Measurements from ENCODE around the gene PRDX3.
"Not testable (repeated sequence)": the region's sequence is repeated elsewhere in the genome, so short reads cannot be mapped to it uniquely, and the experiment has no call there.

Gene PRDX3

DNA sequence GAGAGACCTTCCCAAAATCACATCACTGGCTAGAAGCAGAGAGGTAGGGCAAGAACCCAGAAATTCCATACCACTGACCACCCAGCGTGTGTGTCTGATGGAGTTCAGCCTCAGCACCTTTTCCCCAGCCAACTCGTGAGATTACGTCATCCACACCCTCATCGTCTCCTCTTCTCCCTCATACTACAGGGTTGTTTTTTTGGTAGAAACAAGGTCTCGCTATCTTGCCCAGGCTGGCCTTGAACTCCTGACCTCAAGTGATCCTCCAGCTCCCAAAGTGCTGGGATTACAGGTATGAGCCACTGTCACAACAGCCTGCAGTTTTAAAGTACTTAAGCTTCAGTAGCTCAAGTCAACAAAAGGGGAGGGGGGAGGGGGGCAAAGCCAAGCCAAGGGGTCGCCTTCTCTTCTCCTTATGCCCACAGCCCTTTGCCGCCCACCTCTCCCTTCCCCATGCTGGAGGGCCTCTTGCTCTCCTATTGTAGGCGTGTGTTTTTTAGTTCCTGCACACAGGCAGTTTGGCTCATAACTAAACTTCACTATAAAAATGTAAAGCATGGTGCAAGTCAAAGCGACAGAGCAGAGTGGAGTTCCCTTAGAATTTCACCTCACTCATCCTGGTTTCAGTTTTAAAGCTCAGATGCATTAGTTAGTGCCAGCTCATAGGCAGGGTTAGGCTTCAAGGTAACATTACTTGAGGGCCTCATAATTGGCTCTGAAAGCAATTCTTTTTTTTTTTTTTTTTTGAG is 5.2 kb upstream of the PRDX3 start:
- H3K27ac ChIP-seq, result no peak overlapping the region

DNA sequence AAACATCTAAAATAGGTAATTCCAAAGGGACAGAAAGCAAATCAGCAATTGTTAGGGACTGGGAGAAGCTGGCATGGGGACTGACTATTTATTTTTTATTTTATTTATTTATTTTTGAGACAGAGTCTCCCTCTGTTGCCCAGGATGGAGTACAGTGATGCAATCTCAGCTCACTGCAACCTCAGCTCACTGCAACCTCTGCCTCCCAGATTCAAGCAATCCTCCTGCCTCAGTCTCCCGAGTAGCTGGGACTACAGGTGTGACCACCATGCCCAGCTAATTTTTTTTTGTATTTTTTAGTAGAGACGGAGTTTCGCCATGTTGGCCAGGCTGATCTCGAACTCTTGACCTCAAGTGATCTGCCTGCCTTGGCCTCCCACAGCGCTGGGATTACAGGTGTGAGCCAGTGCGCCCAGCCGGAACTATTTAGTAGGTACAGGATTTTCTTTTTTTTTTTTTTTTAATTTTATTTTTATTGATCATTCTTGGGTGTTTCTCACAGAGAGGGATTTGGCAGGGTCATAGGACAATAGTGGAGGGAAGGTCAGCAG is 2.3 kb upstream of the PRDX3 start:
- in situ Hi-C loops (cut with HindIII; ENCODE audit: low pct_ligation_motif_present, low sequenced_read_pairs); H3K27me3 ChIP-seq (replicated peaks); DNase-seq; H3K27ac ChIP-seq; H3K4me3 ChIP-seq (ENCODE audit: low read depth, low read length); H3K36me3 ChIP-seq (replicated peaks): not testable (repeated sequence)

More for the DNA sequence above, 5.2 kb upstream of the PRDX3 start:
- Histone ChIP-seq H3K36me3 (replicated peaks) (no peaks in the 10 kb centered on the region), H3K4me3 (ENCODE audit: low read depth, low read length) (no peak overlapping the region), H3K27me3 (replicated peaks) (no peaks in the 10 kb centered on the region)
- in situ Hi-C loops (cut with HindIII; ENCODE audit: low pct_ligation_motif_present, low sequenced_read_pairs), result no loop called here
- no peak for TF ChIP-seq CTCF (IDR thresholded peaks at IDR 0.05; ENCODE audit: low read depth, low read length, missing control alignments)
- DNase-seq, result no peak

GRCh38 chr10:119177708-119178371 is 772 bp downstream of the PRDX3 start:
- peaks cover 8% of the 10 kb centered on the region for H3K36me3 ChIP-seq (replicated peaks)
- H3K27ac ChIP-seq, result peak overlapping the region; percentile 88
- peak; percentile 16 for DNase-seq
- no peak for TF ChIP-seq CTCF (IDR thresholded peaks at IDR 0.05; ENCODE audit: low read depth, low read length, missing control alignments)
- in situ Hi-C loops (cut with HindIII; ENCODE audit: low pct_ligation_motif_present, low sequenced_read_pairs), result no loop called here
- peak overlapping the region; percentile 97 for H3K4me3 ChIP-seq (ENCODE audit: low read depth, low read length)
- no peaks in the 10 kb centered on the region for H3K27me3 ChIP-seq (replicated peaks)

DNA sequence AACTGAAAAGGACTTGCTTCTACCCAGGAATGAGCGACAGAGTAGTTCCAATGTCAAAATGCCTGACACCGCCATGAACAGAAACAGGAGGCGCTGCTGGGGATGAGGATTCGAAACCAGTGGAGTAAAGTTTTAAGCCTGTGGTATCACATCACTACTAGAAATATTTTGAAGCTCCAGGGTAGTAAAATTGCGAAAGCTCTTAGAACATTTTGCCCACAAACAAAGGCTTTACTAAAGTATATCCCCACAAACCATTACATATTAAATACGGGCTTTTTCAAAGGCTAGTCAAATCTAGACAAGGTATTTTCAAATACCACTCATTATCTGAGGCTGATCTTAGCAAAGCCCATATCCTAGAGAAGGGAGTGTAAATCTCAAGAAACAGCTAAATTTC is 2.4 kb downstream of the PRDX3 start:
- Histone ChIP-seq H3K27me3 (replicated peaks) (no peaks in the 10 kb centered on the region), H3K27ac (no peak overlapping the region), H3K36me3 (replicated peaks) (peaks cover 22% of the 10 kb centered on the region), H3K4me3 (ENCODE audit: low read depth, low read length) (no peak overlapping the region)
- TF ChIP-seq CTCF (IDR thresholded peaks at IDR 0.05; ENCODE audit: low read depth, low read length, missing control alignments), result no peak
- DNase-seq, result no peak
- in situ Hi-C loops (cut with HindIII; ENCODE audit: low pct_ligation_motif_present, low sequenced_read_pairs), result no loop called here

- in situ Hi-C loops (cut with HindIII; ENCODE audit: low pct_ligation_motif_present, low sequenced_read_pairs), result no loop called here
- no peaks in the 10 kb centered on the region for H3K27me3 ChIP-seq (replicated peaks)
- H3K4me3 ChIP-seq (ENCODE audit: low read depth, low read length), result no peak overlapping the region
- H3K36me3 ChIP-seq (replicated peaks), result peaks cover 36% of the 10 kb centered on the region
- no peak overlapping the region for H3K27ac ChIP-seq
- TF ChIP-seq CTCF (IDR thresholded peaks at IDR 0.05; ENCODE audit: low read depth, low read length, missing control alignments), result no peak
- no peak for DNase-seq
Observed at GRCh38 chr10:119174109-119174508, 4.5 kb downstream of the PRDX3 start.

- no peak for DNase-seq
- no peak overlapping the region for H3K4me3 ChIP-seq (ENCODE audit: low read depth, low read length)
- in situ Hi-C loops (cut with HindIII; ENCODE audit: low pct_ligation_motif_present, low sequenced_read_pairs), result no loop called here
- no peak overlapping the region for H3K27ac ChIP-seq
- no peaks in the 10 kb centered on the region for H3K27me3 ChIP-seq (replicated peaks)
- peaks cover 35% of the 10 kb centered on the region for H3K36me3 ChIP-seq (replicated peaks)
- no peak for TF ChIP-seq CTCF (IDR thresholded peaks at IDR 0.05; ENCODE audit: low read depth, low read length, missing control alignments)
Observed at GRCh38 chr10:119167041-119167440, 11.6 kb downstream of the PRDX3 start.

Data from brain microvascular endothelial cell (primary cell).